Measurements from ENCODE around the gene P2RX7.
A peak's percentile ranks its signal among the peaks of the same experiment; 100 is the strongest.
"Not testable (repeated sequence)": the region's sequence is repeated elsewhere in the genome, so short reads cannot be mapped to it uniquely, and the experiment has no call there.

P2RX7 gene

GRCh38 chr12:121227294-121227693 lies 94.6 kb downstream of the P2RX7 start:
- Histone ChIP-seq H3K27ac (replicated peaks) (no peak overlapping the region), H3K4me3 (replicated peaks; ENCODE audit: insufficient read depth, low read length) (no peak overlapping the region)
- no peak for DNase-seq (ENCODE audit: low read depth in 1 of 2, low spot score in 1 of 2)

GRCh38 chr12:121228919-121229665 lies 96.4 kb downstream of the P2RX7 start:
- DNase-seq (ENCODE audit: low read depth in 1 of 2, low spot score in 1 of 2) = no peak
- peak; percentile 14; the same call in 1 of the 2 replicates for TF ChIP-seq POLR2AphosphoS5 (IDR thresholded peaks at IDR 0.05; ENCODE audit: low read depth)
- no peak for TF ChIP-seq REST (IDR thresholded peaks at IDR 0.05; ENCODE audit: insufficient replicate concordance, low read depth)
- TF ChIP-seq CTCF (IDR thresholded peaks at IDR 0.05; ENCODE audit: insufficient read depth, low read length) = no peak
- no peak for TF ChIP-seq GABPA (IDR thresholded peaks at IDR 0.05; ENCODE audit: low read depth)
- no peak for TF ChIP-seq SPI1 (IDR thresholded peaks at IDR 0.05; ENCODE audit: borderline replicate concordance, low read depth)
- no peak overlapping the region for H3K27ac ChIP-seq (replicated peaks)
- no peak overlapping the region for H3K4me3 ChIP-seq (replicated peaks; ENCODE audit: insufficient read depth, low read length)
- no peaks in the 10 kb centered on the region for H3K27me3 ChIP-seq (ENCODE audit: insufficient read depth, poor library complexity, severe bottlenecking)

More at GRCh38 chr12:121227294-121227693, 94.6 kb downstream of the P2RX7 start:
- TF ChIP-seq GABPA (IDR thresholded peaks at IDR 0.05; ENCODE audit: low read depth) = no peak
- no peak for TF ChIP-seq REST (IDR thresholded peaks at IDR 0.05; ENCODE audit: insufficient replicate concordance, low read depth)
- TF ChIP-seq SPI1 (IDR thresholded peaks at IDR 0.05; ENCODE audit: borderline replicate concordance, low read depth) = no peak
- no peak for TF ChIP-seq POLR2AphosphoS5 (IDR thresholded peaks at IDR 0.05; ENCODE audit: low read depth)
- H3K27me3 ChIP-seq (ENCODE audit: insufficient read depth, poor library complexity, severe bottlenecking) = no peaks in the 10 kb centered on the region

DNA sequence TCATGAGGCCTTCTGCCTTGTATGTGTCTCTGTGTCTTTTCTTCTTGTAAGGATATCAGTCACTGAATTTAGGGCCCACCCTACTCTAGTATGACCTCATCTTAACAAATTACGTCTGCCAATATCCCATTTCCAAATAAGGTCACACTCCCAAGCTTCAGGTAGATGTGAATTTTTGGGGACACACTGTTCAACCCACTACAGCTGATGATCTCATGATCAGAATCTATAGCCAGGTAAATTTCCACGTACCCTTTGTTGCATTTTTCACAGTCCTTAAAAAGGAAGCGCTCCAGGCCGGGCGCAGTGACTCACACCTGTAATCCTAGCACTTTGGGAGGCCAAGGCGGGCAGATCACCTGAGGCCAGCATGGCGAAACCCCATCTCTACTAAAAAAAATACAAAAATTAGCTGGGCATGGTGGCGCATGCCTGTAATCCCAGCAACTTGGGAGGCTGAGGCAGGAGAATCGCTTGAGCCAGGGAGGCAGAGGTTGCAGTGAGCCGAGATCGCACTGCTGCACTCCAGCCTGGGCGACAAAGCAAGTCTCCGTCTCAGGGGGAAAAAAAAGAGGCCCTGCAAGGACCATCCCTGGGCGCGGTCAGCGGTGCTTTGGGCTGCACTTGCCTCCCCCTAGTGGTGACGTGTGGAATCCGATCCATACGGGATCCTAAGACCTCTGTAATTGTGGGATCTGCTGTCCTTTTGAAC lies 97.3 kb downstream of the P2RX7 start:
- not testable (repeated sequence) for H3K27ac ChIP-seq (replicated peaks); H3K27me3 ChIP-seq (ENCODE audit: insufficient read depth, poor library complexity, severe bottlenecking); H3K4me3 ChIP-seq (replicated peaks; ENCODE audit: insufficient read depth, low read length)
- DNase-seq (ENCODE audit: low read depth in 1 of 2, low spot score in 1 of 2) = peak in 1 of 2 experiments; percentile 69
- peak; percentile 93 for TF ChIP-seq CTCF (IDR thresholded peaks at IDR 0.05; ENCODE audit: insufficient read depth, low read length)

DNA sequence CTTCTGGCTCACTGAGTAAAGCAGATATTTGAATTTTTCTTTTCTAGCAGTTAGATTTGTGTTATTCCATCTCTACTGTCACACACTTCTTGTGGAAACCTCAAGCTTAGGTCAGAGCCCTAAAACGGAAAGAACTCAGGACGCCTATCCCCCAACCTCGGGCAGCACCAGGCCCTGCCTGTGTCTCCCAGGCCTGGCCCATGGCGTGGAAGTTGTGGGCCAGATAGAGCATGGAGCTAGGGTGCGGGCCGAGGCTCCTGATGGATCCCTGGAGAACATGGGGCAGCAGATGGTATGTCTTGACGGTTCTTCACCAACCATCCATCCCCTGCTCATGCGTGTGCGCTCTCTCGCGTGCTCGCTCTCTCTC lies 97.8 kb downstream of the P2RX7 start:
- TF ChIP-seq POLR2AphosphoS5 (IDR thresholded peaks at IDR 0.05; ENCODE audit: low read depth) = peak; percentile 16; the same call in 1 of the 2 replicates
- TF ChIP-seq SPI1 (IDR thresholded peaks at IDR 0.05; ENCODE audit: borderline replicate concordance, low read depth) = no peak
- no peaks in the 10 kb centered on the region for H3K27me3 ChIP-seq (ENCODE audit: insufficient read depth, poor library complexity, severe bottlenecking)
- DNase-seq (ENCODE audit: low read depth in 1 of 2, low spot score in 1 of 2) = no peak
- no peak overlapping the region for H3K27ac ChIP-seq (replicated peaks)
- no peak overlapping the region for H3K4me3 ChIP-seq (replicated peaks; ENCODE audit: insufficient read depth, low read length)

All from HL-60 (cell line).